NT2/D1 (cell line): ENCODE results near the gene OGFR.
"Not testable (repeated sequence)": the region's sequence is repeated elsewhere in the genome, so short reads cannot be mapped to it uniquely, and the experiment has no call there.

Experiments used
- DNase-seq: peaks from one replicate; pipeline ENCODE4 v3.0.0-alpha.2; 2011; ENCODE audit warnings: low read depth, low spot score
- H3K27me3 ChIP-seq: 2 replicates; pipeline ENCODE4 v1.6.0; 2011; ENCODE audit warnings: mild to moderate bottlenecking; ENCODE audit not compliant: insufficient read length, insufficient read depth
- H3K36me3 ChIP-seq: 2 replicates; pipeline ENCODE4 v1.6.1; 2011; ENCODE audit warnings: mild to moderate bottlenecking, low read length, mixed read lengths; ENCODE audit not compliant: insufficient read depth, insufficient read length
- H3K4me1 ChIP-seq: 2 replicates; pipeline ENCODE4 v1.5.1; 2011; ENCODE audit not compliant: insufficient read depth, insufficient read length
- H3K4me3 ChIP-seq: 2 replicates; pipeline ENCODE4 v1.5.1; 2011; ENCODE audit warnings: low read depth; ENCODE audit not compliant: insufficient read length
- H3K9ac ChIP-seq: 2 replicates; pipeline ENCODE4 v1.6.0; 2011; ENCODE audit warnings: low read depth; ENCODE audit not compliant: insufficient read length
- H3K9me3 ChIP-seq: 2 replicates; pipeline ENCODE4 v1.5.1; 2011; ENCODE audit warnings: mild to moderate bottlenecking, low read length; ENCODE audit not compliant: insufficient read depth
- SUZ12 ChIP-seq: IDR thresholded peaks from 2 replicates; pipeline ENCODE4 v1.6.1; 2011; ENCODE audit not compliant: insufficient read length, insufficient read depth; ENCODE audit errors: extremely low read depth
- YY1 ChIP-seq: IDR thresholded peaks from 2 replicates; pipeline ENCODE4 v1.6.1; 2011; ENCODE audit not compliant: insufficient read length, insufficient read depth
- ZNF274 ChIP-seq: IDR thresholded peaks from 2 replicates; pipeline ENCODE4 v1.6.1; 2011; ENCODE audit warnings: mild to moderate bottlenecking, low read depth, low read length

The OGFR gene

DNA sequence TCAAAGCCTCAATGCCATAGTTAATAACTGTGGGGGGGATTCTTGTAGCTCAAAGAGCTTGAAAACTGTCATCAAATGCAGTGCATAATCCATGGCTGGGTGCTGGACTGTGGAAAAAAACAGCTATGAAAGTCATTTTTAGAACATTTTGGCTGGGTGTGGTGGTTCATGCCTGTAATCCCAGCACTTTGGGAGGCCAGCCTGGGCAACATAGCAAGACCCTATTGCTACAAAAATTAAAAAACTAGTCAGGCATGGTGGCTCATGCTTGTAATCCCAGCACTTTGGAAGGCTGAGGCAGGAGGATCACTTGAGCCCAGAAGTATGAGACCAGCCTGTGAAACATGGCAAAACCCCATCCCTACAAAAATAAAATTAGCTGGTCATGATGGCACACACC is 44.8 kb downstream of the OGFR start:
- DNase-seq: no peak
- TF ChIP-seq ZNF274 (no peak), SUZ12 (no peak), YY1 (no peak)
- peaks cover 64% of the 10 kb centered on the region for H3K36me3 ChIP-seq

DNA sequence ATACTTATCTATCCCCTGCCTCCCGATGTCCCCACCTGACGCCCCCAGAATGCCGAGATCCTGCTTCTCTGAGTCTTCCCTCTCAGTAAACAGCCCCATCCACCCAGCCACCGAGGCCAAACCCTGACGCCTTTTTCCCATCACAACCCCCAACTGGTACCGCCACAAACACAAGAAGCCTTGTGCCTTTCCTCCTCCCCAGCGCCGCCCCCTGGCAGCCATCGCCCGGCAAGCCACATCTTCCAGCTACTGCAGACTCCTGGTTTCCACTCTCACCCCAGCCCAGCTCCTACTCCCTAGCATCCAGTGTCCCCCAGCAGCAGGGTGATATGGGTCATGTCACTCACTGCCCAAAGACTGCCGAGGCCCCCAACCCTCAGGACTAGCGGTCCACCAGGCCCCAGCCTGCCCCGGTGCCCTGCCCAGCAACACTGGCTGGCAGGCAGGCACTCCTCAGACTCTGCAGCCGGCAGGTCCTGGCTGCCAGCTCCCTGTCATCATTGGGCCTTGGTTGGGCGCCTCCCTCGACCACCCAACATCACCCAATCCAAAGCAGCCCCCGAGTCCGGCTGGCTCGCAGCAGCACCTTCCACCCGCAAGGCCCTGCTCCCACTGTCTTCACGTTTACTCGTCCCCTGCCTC is 45.8 kb downstream of the OGFR start:
- H3K4me3 ChIP-seq: no peak overlapping the region
- H3K9ac ChIP-seq: peak overlapping the region; percentile 36
- no peak for DNase-seq
- H3K4me1 ChIP-seq: peaks cover 4% of the 10 kb centered on the region
- H3K36me3 ChIP-seq: peaks cover 73% of the 10 kb centered on the region
- no peaks in the 10 kb centered on the region for H3K9me3 ChIP-seq
- H3K27me3 ChIP-seq: no peaks in the 10 kb centered on the region
- no peak for TF ChIP-seq ZNF274
- TF ChIP-seq SUZ12: no peak
- no peak for TF ChIP-seq YY1

More for the DNA sequence above, 44.8 kb downstream of the OGFR start:
- Histone ChIP-seq H3K9ac (no peak overlapping the region), H3K9me3 (no peaks in the 10 kb centered on the region), H3K27me3 (no peaks in the 10 kb centered on the region), H3K4me1 (peaks cover 4% of the 10 kb centered on the region), H3K4me3 (no peak overlapping the region)

DNA sequence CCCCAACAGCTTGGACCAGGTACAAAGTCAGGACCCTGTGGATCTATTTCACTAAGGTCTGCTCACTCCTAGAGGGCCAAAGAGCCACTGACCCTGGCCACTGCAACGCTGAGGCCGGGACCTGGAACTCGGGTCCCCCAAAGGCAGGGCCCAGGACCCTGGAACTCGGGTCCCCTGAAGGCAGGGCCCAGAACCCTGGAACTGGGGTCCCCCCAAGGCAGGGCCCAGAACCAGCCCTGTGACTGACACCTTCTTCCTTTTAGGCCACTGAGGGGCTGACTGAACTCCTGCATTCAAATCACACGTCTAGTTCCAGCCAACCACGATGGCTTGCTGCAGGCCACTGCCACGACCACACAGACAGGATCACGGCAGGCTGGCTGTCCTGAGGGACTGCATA is 47.6 kb downstream of the OGFR start:
- peaks cover 4% of the 10 kb centered on the region for H3K4me1 ChIP-seq

DNA sequence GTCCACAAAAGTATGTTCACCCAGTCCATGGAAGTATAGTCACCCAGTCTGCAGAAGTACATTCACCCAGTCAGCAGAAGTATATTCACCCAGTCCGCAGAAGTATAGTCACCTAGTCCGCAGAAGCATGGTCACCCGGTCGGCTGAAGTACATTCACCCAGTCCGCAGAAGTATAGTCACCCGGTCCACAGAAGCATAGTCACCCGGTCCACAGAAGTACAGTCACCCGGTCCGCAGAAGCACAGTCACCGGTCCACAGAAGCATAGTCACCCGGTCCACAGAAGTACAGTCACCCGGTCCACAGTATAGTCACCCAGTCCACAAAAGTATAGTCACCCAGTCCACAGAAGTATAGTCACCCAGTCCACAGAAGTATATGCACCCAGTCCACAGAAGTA is 48.2 kb downstream of the OGFR start:
- H3K4me1 ChIP-seq: peaks cover 4% of the 10 kb centered on the region
- TF ChIP-seq SUZ12 (no peak), YY1 (no peak), ZNF274 (no peak)
- H3K4me3 ChIP-seq: no peak overlapping the region
- no peak overlapping the region for H3K9ac ChIP-seq
- no peak for DNase-seq
- H3K9me3 ChIP-seq: no peaks in the 10 kb centered on the region
- H3K27me3 ChIP-seq: no peaks in the 10 kb centered on the region
- H3K36me3 ChIP-seq: peaks cover 82% of the 10 kb centered on the region

More for the DNA sequence above, 47.6 kb downstream of the OGFR start:
- no peak overlapping the region for H3K9ac ChIP-seq
- no peaks in the 10 kb centered on the region for H3K27me3 ChIP-seq
- no peak overlapping the region for H3K4me3 ChIP-seq
- no peak for DNase-seq
- peaks cover 77% of the 10 kb centered on the region for H3K36me3 ChIP-seq
- H3K9me3 ChIP-seq: no peaks in the 10 kb centered on the region
- TF ChIP-seq SUZ12: no peak
- no peak for TF ChIP-seq ZNF274
- no peak for TF ChIP-seq YY1

DNA sequence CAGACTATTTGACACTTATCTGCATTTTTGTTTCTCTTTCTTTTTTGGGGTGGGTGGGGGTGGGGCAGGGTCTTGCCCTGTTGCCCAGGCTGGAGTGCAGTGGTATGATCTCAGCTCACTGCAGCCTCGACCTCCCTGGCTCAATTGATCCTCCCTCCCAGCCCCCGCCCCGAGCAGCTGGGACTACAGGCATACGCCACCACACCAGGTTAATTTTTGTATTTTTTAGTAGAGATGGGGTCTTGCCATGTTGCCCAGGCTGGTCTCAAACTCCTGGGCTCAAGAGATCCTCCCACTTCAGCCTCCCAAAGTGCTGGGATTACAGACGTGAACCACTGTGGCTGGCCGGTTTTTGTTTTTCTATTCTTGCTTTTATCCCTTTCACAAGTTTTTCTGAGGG is 48.7 kb downstream of the OGFR start:
- not testable (repeated sequence) for H3K9me3 ChIP-seq, DNase-seq, H3K4me1 ChIP-seq, H3K9ac ChIP-seq, H3K27me3 ChIP-seq, H3K4me3 ChIP-seq
- H3K36me3 ChIP-seq: peaks cover 82% of the 10 kb centered on the region

DNA sequence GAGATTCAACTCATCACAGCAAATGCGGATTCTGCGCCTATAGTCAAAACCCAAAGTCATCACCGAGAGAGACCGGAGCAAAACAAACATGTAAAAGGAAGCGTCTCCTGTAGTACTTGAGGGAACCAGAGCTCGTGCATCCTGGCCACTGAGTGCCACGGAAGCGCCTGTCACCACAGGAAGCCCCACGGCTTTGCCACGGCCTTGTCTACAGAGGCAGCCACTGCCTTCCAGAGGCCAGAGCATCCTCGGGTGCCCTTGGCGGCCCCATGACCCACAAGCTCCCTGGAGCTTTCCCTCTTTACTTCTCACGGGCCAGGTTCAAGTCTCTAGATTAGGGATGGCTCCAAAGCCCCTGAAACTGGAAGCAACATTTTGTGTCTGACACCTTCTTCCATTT is 49.5 kb downstream of the OGFR start:
- TF ChIP-seq SUZ12 (no peak), ZNF274 (no peak), YY1 (no peak)
- H3K27me3 ChIP-seq: no peaks in the 10 kb centered on the region
- no peaks in the 10 kb centered on the region for H3K4me1 ChIP-seq
- H3K4me3 ChIP-seq: no peak overlapping the region
- DNase-seq: no peak
- no peaks in the 10 kb centered on the region for H3K9me3 ChIP-seq
- no peak overlapping the region for H3K9ac ChIP-seq
- H3K36me3 ChIP-seq: peaks cover 86% of the 10 kb centered on the region

DNA sequence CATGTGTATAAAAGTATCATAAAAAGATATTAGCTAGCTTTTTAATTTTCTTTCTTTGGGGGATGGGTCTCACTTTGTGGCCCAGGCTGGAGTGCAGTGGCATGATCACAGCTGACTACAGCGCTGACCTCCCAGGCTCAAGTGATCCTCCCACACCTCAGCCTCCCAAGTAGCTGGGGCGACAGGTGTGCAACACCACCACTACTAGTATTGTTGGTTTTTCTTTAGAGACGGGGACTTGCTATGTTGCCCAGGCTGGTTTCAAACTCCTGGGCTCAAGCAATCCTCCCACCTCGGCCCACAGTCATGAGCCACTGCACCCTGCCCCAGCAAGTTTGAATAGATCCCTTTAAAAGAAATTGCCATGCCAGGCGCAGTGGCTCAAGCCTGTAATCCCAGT is 50.5 kb downstream of the OGFR start:
- DNase-seq: no peak

More for the DNA sequence above, 50.5 kb downstream of the OGFR start:
- H3K9ac ChIP-seq: no peak overlapping the region
- no peaks in the 10 kb centered on the region for H3K9me3 ChIP-seq
- H3K36me3 ChIP-seq: peaks cover 82% of the 10 kb centered on the region
- no peaks in the 10 kb centered on the region for H3K27me3 ChIP-seq
- H3K4me3 ChIP-seq: no peak overlapping the region
- H3K4me1 ChIP-seq: no peaks in the 10 kb centered on the region
- TF ChIP-seq ZNF274: no peak
- TF ChIP-seq YY1: no peak
- TF ChIP-seq SUZ12: no peak
